Renal cortical epithelial cell (primary cell): ENCODE measurements around the gene GINS1. TPM values are rescaled to one million over a fixed set of nuclear protein-coding genes. Genes with fewer than 3 reads are reported as not detected.
A peak's percentile ranks its signal among the peaks of the same experiment; 100 is the strongest.
"Not testable (repeated sequence)": the region's sequence is repeated elsewhere in the genome, so short reads cannot be mapped to it uniquely, and the experiment has no call there.

Experiments
- DNase-seq: peaks from one replicate; pipeline ENCODE4 v3.0.0-alpha.2; 2011; ENCODE audit warnings: low read depth
- total RNA-seq: library from RNA; depleted of rRNA; stranded (reverse); fragments of >200 nt; gene quantifications from 2 replicates; pipeline ENCODE4 v1.2.3, GENCODE V29; 2014

GINS1 gene
- total RNA-seq, 1 donor from 2014 or later, result 6.1 TPM

- peak; percentile 82 for DNase-seq
Measured at GRCh38 chr20:25453035-25453810, 45.8 kb downstream of the GINS1 start.

- no peak for DNase-seq
Measured at GRCh38 chr20:25454153-25454900, 46.9 kb downstream of the GINS1 start.

GRCh38 chr20:25457886-25458680 lies 50.6 kb downstream of the GINS1 start:
- no peak for DNase-seq

- no peak for DNase-seq
Measured at GRCh38 chr20:25459111-25459830, 51.8 kb downstream of the GINS1 start.

GRCh38 chr20:25459916-25460535 lies 52.6 kb downstream of the GINS1 start:
- no peak for DNase-seq

GRCh38 chr20:25460566-25461280 lies 53.2 kb downstream of the GINS1 start:
- no peak for DNase-seq

- DNase-seq, result no peak
Measured at GRCh38 chr20:25461281-25461650, 53.8 kb downstream of the GINS1 start.

- DNase-seq, result no peak
Measured at GRCh38 chr20:25461786-25462545, 54.5 kb downstream of the GINS1 start.

- no peak for DNase-seq
Measured at GRCh38 chr20:25464501-25465242, 57.2 kb downstream of the GINS1 start.

GRCh38 chr20:25465243-25466135 lies 58.0 kb downstream of the GINS1 start:
- no peak for DNase-seq

- DNase-seq, result no peak
Measured at GRCh38 chr20:25466846-25467245, 59.4 kb downstream of the GINS1 start.

- no peak for DNase-seq
Measured at GRCh38 chr20:25467441-25467840, 60.0 kb downstream of the GINS1 start.

- DNase-seq, result no peak
Measured at GRCh38 chr20:25468126-25469075, 60.9 kb downstream of the GINS1 start.

- no peak for DNase-seq
Measured at GRCh38 chr20:25469558-25469957, 62.1 kb downstream of the GINS1 start.

- peak; percentile 20 for DNase-seq
Measured at GRCh38 chr20:25470045-25470444, 62.6 kb downstream of the GINS1 start.

- DNase-seq, result no peak
Measured at GRCh38 chr20:25471020-25471419, 63.5 kb downstream of the GINS1 start.

- not testable (repeated sequence) for DNase-seq
Measured at GRCh38 chr20:25473297-25473696, 65.8 kb downstream of the GINS1 start.
